Neural cell (in vitro differentiated cells): ENCODE measurements around the gene COBL. TPM values are rescaled to one million over a fixed set of nuclear protein-coding genes. Genes with fewer than 3 reads are reported as not detected.

Experiments
- H2AFZ ChIP-seq: fragments of 200-600, 300-800 bp; sonication (generic), shearing (Covaris generic); 2 replicates; pipeline ENCODE4 v1.6.0; 2014; ENCODE audit warnings: low read depth, mild to moderate bottlenecking, antibody characterized with exemption, low read length, moderate library complexity
- H3F3A ChIP-seq: fragments of 200-600 bp; shearing (Covaris generic); 2 replicates; pipeline ENCODE4 v1.6.1; 2016; ENCODE audit warnings: mild to moderate bottlenecking, moderate library complexity, mixed read lengths, antibody characterized with exemption, low read length; ENCODE audit not compliant: insufficient read depth, poor library complexity, severe bottlenecking
- H3K27ac ChIP-seq: fragments of 200-600, 300-800 bp; sonication (generic), shearing (Covaris generic); 2 replicates; pipeline ENCODE4 v1.5.1; 2014; ENCODE audit warnings: mild to moderate bottlenecking, low read length, moderate library complexity
- H3K27me3 ChIP-seq: fragments of 300-800, 200-600 bp; sonication (generic), shearing (Covaris generic); 2 replicates; pipeline ENCODE4 v1.6.0; 2014; ENCODE audit warnings: mild to moderate bottlenecking, low read depth, low read length, moderate library complexity; ENCODE audit not compliant: insufficient read depth
- H3K36me3 ChIP-seq: fragments of 300-800, 200-600 bp; sonication (generic), shearing (Covaris generic); 2 replicates; pipeline ENCODE4 v1.5.1; 2014; ENCODE audit warnings: mild to moderate bottlenecking, antibody characterized with exemption, low read length, moderate library complexity; ENCODE audit not compliant: insufficient read depth
- H3K4me2 ChIP-seq: fragments of 300-800, 200-600 bp; sonication (generic), shearing (Covaris generic); 2 replicates; pipeline ENCODE4 v1.6.0; 2014; ENCODE audit warnings: mild to moderate bottlenecking, low read length
- H3K4me3 ChIP-seq: fragments of 300-800, 200-600 bp; sonication (generic), shearing (Covaris generic); 2 replicates; pipeline ENCODE4 v1.5.1; 2014; ENCODE audit warnings: mild to moderate bottlenecking, low read length, moderate library complexity
- H3K79me2 ChIP-seq: fragments of 200-600 bp; shearing (Covaris generic); replicated peaks from 2 replicates; pipeline ENCODE4 v1.6.0; 2014; ENCODE audit warnings: mild to moderate bottlenecking, low read length, moderate library complexity; ENCODE audit not compliant: insufficient read depth
- H3K9ac ChIP-seq: fragments of 300-800, 200-600 bp; sonication (generic), shearing (Covaris generic); 2 replicates; pipeline ENCODE4 v1.6.1; 2016; ENCODE audit warnings: mild to moderate bottlenecking, low read length, mixed read lengths
- H3K9me2 ChIP-seq: fragments of 200-600 bp; shearing (Covaris generic); 2 replicates; pipeline ENCODE4 v1.6.1; 2016; ENCODE audit warnings: mild to moderate bottlenecking, low read length, mixed read lengths; ENCODE audit not compliant: insufficient read depth
- H3K9me3 ChIP-seq: fragments of 200-600, 300-800 bp; sonication (generic), shearing (Covaris generic); 2 replicates; pipeline ENCODE4 v1.6.1; 2016; ENCODE audit warnings: mild to moderate bottlenecking, mixed run types, low read length, moderate library complexity, mixed read lengths
- H4K20me1 ChIP-seq: fragments of 200-600 bp; shearing (Covaris generic); 2 replicates; pipeline ENCODE4 v1.6.1; 2016; ENCODE audit warnings: mild to moderate bottlenecking, mixed run types; ENCODE audit not compliant: insufficient read depth
- CTCF ChIP-seq: fragments of 450-650 bp; IDR thresholded peaks from 2 replicates; pipeline ENCODE4 v1.5.1; 2014; ENCODE audit warnings: antibody characterized with exemption, mild to moderate bottlenecking, moderate library complexity; ENCODE audit not compliant: poor library complexity, severe bottlenecking
- EP300 ChIP-seq: fragments of 450-650 bp; conservative IDR thresholded peaks from 2 replicates; pipeline ENCODE4 v1.6.1; 2014; ENCODE audit warnings: antibody characterized with exemption, mild to moderate bottlenecking, moderate library complexity; ENCODE audit not compliant: poor library complexity, severe bottlenecking
- EZH2 ChIP-seq: fragments of 200-600, 300-800 bp; shearing (Covaris generic), sonication (generic); IDR thresholded peaks from 2 replicates; pipeline ENCODE4 v1.6.1; 2014; ENCODE audit warnings: antibody characterized with exemption, low read length, borderline replicate concordance, mild to moderate bottlenecking; ENCODE audit not compliant: insufficient read depth, poor library complexity, severe bottlenecking
- MXI1 ChIP-seq: fragments of 450-650 bp; conservative IDR thresholded peaks from 2 replicates; pipeline ENCODE4 v1.6.1; 2014; ENCODE audit warnings: antibody characterized with exemption, mild to moderate bottlenecking; ENCODE audit not compliant: poor library complexity, severe bottlenecking
- POLR2AphosphoS5 ChIP-seq: IDR thresholded peaks from 2 replicates; pipeline ENCODE4 v1.6.1; 2012
- RAD21 ChIP-seq: fragments of 450-650 bp; conservative IDR thresholded peaks from 2 replicates; pipeline ENCODE4 v1.6.1; 2014; ENCODE audit warnings: antibody characterized with exemption, mild to moderate bottlenecking, moderate library complexity
- REST ChIP-seq: IDR thresholded peaks from 2 replicates; pipeline ENCODE4 v1.6.1; 2012; ENCODE audit warnings: borderline replicate concordance
- SMC3 ChIP-seq: fragments of 450-650 bp; conservative IDR thresholded peaks from 2 replicates; pipeline ENCODE4 v1.6.1; 2014; ENCODE audit warnings: antibody characterized with exemption, mild to moderate bottlenecking, moderate library complexity; ENCODE audit not compliant: poor library complexity
- TAF1 ChIP-seq: IDR thresholded peaks from 2 replicates; pipeline ENCODE4 v1.6.1; 2012; ENCODE audit warnings: low read depth
- polyA plus RNA-seq: library from polyadenylated mRNA; depleted of rRNA; stranded (reverse); fragments of >200 nt; gene quantifications from 2 replicates; pipeline ENCODE4 v1.2.3, GENCODE V29; 2014

Gene COBL
- polyA plus RNA-seq, 1 donor from 2014 or later: 0.12 TPM

GRCh38 chr7:51053160-51053925, 263.3 kb downstream of the COBL start:
- Histone ChIP-seq H4K20me1 (no peaks in the 10 kb centered on the region), H3K27ac (no peak overlapping the region), H2AFZ (no peak overlapping the region), H3K9ac (no peak overlapping the region), H3K36me3 (no peaks in the 10 kb centered on the region), H3K9me3 (no peaks in the 10 kb centered on the region), H3K79me2 (no peaks in the 10 kb centered on the region), H3K4me3 (no peak overlapping the region), H3K9me2 (no peaks in the 10 kb centered on the region), H3F3A (no peaks in the 10 kb centered on the region), H3K4me2 (no peak overlapping the region), H3K27me3 (no peaks in the 10 kb centered on the region)
- no peak for TF ChIP-seq EZH2
- TF ChIP-seq TAF1: no peak
- TF ChIP-seq REST: no peak
- TF ChIP-seq EP300: no peak
- TF ChIP-seq CTCF: no peak
- no peak for TF ChIP-seq SMC3
- no peak for TF ChIP-seq POLR2AphosphoS5
- no peak for TF ChIP-seq MXI1

GRCh38 chr7:51046482-51046881, 270.1 kb downstream of the COBL start:
- Histone ChIP-seq H3K79me2 (no peaks in the 10 kb centered on the region), H3K4me3 (no peak overlapping the region), H3K9ac (no peak overlapping the region), H3K9me3 (no peaks in the 10 kb centered on the region), H4K20me1 (no peaks in the 10 kb centered on the region), H3F3A (no peaks in the 10 kb centered on the region), H2AFZ (no peak overlapping the region), H3K27me3 (no peaks in the 10 kb centered on the region), H3K4me2 (no peak overlapping the region), H3K36me3 (no peaks in the 10 kb centered on the region), H3K27ac (no peak overlapping the region), H3K9me2 (no peaks in the 10 kb centered on the region)
- TF ChIP-seq REST: no peak
- no peak for TF ChIP-seq EP300
- no peak for TF ChIP-seq CTCF
- TF ChIP-seq SMC3: no peak
- TF ChIP-seq MXI1: no peak
- no peak for TF ChIP-seq EZH2
- no peak for TF ChIP-seq RAD21
- no peak for TF ChIP-seq POLR2AphosphoS5
- no peak for TF ChIP-seq TAF1
